ENCODE measurements around the gene EP300.
"Not testable (repeated sequence)": the region's sequence is repeated elsewhere in the genome, so short reads cannot be mapped to it uniquely, and the experiment has no call there.

The EP300 gene

GRCh38 chr22:41132550-41132949 lies 40.2 kb downstream of the EP300 start:
- no peak for TF ChIP-seq ZFX (IDR thresholded peaks at IDR 0.05; ENCODE audit: borderline replicate concordance)
- no peak for TF ChIP-seq CTCF (IDR thresholded peaks at IDR 0.05)
- H3K27ac ChIP-seq, result no peak overlapping the region

DNA sequence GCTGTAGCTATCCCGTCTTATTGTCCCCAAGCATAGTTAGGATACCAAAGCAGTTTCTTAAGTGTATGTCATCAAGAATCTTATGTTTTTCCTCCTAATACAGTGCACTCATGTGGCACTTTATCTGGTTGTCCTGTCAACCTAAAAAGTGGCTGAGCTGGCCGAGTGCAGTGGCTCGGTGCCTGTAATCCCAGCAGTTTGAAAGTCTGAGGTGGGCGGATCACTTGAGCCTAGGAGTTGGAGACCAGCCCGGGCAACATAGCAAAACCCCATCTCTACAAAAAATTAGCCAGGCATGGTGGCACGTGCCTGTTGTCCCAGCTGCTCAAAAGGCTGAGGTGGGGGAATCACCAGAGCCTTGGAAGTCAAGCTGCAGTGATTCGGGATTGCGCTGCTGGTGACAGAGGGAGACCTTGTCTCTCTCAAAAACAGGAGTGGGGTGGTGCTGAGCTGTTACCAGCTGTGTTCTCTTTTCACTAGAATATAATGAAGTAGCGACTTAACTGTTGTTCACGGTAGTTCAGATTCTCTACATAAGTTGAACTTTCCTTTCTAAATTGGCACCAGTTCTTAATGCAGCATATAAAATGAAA lies 48.1 kb downstream of the EP300 start:
- no peak for TF ChIP-seq CTCF (IDR thresholded peaks at IDR 0.05)
- TF ChIP-seq ZFX (IDR thresholded peaks at IDR 0.05; ENCODE audit: borderline replicate concordance), result no peak
- H3K27ac ChIP-seq, result no peak overlapping the region

DNA sequence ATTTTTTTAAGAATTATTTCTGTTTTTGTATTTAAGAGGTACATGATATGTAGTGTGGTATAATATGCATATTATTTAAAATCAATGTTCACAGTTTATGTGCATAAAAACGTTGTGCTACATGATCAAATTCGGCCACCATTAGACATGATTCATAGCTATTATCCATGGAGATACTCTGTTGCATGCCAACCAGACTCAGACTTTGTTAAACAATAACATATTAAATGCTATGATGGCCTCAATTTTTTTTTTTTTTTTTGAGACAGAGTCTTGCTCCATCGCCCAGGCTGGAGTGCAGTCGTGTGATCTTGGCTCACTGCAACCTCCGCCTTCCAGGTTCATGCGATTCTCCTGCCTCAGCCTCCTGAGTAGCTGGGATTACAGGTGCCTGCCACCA lies 53.5 kb downstream of the EP300 start:
- H3K27ac ChIP-seq, result not testable (repeated sequence)

DNA sequence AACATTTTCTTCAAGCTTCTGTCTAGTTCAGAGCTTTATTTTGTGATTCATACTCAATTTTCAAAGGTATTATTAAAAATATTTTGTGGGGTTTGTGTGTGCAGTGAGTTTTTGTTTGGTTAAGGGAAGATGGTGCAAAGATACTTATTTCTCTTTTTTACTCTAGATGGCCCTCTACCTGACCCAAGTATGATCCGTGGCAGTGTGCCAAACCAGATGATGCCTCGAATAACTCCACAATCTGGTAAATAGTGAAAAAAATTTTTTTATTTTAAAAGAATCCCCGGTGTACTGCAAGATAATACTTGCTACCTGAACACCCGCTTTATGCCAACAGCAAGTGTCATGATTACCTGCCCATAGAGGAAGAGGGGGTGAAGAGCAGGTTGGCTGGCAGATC lies 54.2 kb downstream of the EP300 start:
- H3K27ac ChIP-seq, result no peak overlapping the region
- no peak for TF ChIP-seq CTCF (IDR thresholded peaks at IDR 0.05)

DNA sequence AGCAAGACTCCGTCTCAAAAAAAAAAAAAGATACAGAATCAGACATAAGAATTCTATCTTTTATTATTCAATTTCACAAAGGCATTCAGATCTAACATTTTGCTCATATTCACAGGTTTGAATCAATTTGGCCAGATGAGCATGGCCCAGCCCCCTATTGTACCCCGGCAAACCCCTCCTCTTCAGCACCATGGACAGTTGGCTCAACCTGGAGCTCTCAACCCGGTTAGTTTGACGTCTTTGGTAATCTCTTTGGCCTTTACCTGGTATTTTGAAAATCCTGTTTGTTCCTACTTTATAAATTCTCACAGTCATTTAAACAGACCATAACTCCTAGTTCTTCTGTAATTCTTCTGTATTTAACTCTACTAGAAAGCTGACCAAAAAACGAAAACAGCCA lies 55.3 kb downstream of the EP300 start:
- TF ChIP-seq CTCF (IDR thresholded peaks at IDR 0.05), result no peak
- no peak for TF ChIP-seq ZFX (IDR thresholded peaks at IDR 0.05; ENCODE audit: borderline replicate concordance)
- H3K27ac ChIP-seq, result no peak overlapping the region

DNA sequence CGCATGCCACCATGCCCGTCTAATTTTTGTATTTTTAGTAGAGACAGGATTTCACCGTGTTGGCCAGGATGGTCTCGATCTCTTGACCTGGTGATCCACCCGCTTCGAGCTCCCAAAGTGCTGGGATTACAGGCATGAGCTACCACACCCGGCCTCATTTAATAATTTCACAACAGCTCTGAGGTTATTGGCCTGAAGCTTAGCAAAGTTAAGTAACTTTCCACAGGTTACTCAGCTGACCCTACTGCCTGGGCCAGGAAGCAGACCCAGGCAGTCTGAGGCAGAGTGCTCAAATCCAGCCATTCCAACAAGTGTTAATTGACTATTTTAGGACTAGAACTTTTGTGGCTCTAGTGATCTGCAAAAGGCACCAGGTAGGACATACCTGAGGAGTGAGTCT lies 60.5 kb downstream of the EP300 start:
- TF ChIP-seq CTCF (IDR thresholded peaks at IDR 0.05), result no peak
- no peak for TF ChIP-seq ZFX (IDR thresholded peaks at IDR 0.05; ENCODE audit: borderline replicate concordance)
- H3K27ac ChIP-seq, result no peak overlapping the region

DNA sequence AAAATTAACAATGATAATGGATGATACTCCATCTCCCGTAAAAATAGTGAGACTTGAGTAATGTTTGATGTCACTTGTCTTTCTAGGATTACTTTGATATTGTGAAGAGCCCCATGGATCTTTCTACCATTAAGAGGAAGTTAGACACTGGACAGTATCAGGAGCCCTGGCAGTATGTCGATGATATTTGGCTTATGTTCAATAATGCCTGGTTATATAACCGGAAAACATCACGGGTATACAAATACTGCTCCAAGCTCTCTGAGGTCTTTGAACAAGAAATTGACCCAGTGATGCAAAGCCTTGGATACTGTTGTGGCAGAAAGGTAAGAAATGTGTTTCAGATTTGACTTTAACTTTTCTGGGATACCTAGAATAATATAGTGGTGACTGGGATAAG lies 64.7 kb downstream of the EP300 start:
- TF ChIP-seq ZFX (IDR thresholded peaks at IDR 0.05; ENCODE audit: borderline replicate concordance), result no peak
- TF ChIP-seq CTCF (IDR thresholded peaks at IDR 0.05), result no peak
- no peak overlapping the region for H3K27ac ChIP-seq

GRCh38 chr22:41169157-41169556 lies 76.8 kb downstream of the EP300 start:
- TF ChIP-seq CTCF (IDR thresholded peaks at IDR 0.05), result no peak
- TF ChIP-seq ZFX (IDR thresholded peaks at IDR 0.05; ENCODE audit: borderline replicate concordance), result no peak
- no peak overlapping the region for H3K27ac ChIP-seq

Measured in 22Rv1 (cell line).